HG03520 (cell line): ENCODE results near the gene SETD1B.
"Not testable (repeated sequence)": the region's sequence is repeated elsewhere in the genome, so short reads cannot be mapped to it uniquely, and the experiment has no call there.

Source experiments
- ATAC-seq: cut with Tn5 transposase; IDR thresholded peaks from one replicate; pipeline ENCODE4 v1.9.1; 2021; ENCODE audit warnings: mild to moderate bottlenecking, moderate library complexity; ENCODE audit not compliant: unreplicated experiment

Gene SETD1B

GRCh38 chr12:121845701-121846100 lies 41.9 kb downstream of the SETD1B start:
- ATAC-seq: no peak

GRCh38 chr12:121849211-121849610 lies 45.4 kb downstream of the SETD1B start:
- ATAC-seq: no peak

DNA sequence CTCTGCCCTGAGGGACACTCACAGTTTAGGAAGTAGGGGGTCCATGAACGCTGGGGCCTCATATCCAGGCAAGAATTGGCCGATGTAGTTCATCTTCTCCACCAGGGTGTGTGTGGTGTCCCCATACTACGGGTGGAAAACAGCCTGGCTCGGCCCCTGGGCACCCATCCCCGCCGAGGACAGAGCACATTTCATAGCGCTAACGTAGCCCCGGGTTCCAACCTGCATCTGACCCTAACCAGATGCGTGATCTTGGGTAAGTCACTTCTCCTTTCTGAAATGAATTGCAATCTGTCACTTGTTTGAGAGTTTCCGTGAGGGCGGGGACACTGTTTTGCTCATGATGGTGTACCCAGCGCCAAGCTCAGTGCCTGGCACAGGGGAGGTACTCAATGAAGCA lies 45.9 kb downstream of the SETD1B start:
- ATAC-seq: no peak

GRCh38 chr12:121852392-121852791 lies 48.6 kb downstream of the SETD1B start:
- ATAC-seq: not testable (repeated sequence)

GRCh38 chr12:121857322-121858246 lies 53.8 kb downstream of the SETD1B start:
- ATAC-seq: no peak

DNA sequence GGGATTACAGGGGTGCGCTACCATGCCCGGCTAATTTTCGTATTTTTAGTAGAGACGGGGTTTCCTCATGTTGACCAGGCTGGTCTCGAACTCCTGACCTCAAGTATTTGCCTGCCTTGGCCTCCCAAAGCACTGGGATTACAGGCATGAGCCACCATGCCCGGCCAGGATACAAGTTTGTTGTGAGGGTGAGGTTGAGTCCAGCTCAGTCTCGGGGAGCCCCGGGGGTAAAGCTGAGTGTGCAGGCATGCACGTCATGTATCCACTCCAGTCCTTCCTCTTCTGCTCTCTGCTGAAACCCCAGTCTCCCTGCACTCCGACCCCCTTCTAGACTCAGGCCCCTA lies 54.5 kb downstream of the SETD1B start:
- no peak for ATAC-seq

GRCh38 chr12:121858662-121859572 lies 55.1 kb downstream of the SETD1B start, which contains the start of gene HPD:
HPD (minus strand) TSS chr12:121858859; CDS start chr12:121858823, 36 bp downstream.
- ATAC-seq: no peak

DNA sequence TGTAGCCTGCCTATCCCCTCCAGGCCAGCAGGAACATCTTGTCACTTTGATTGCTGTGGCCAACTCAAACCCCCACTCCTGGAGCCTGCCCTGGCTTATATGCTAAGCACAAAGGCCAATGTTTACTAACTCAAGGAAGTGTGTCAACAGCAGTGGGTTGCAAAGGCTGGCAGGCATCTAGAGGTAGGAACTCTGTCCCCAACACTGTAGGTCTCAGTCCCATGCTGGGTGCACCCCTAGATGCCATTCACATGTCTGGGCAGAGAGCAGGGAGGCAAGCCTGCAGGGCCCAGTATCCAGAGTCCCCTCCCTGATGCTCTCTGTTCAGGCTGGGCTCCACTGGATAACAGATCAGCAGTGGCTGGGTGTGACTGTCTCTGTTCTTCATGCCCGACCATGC lies 56.4 kb downstream of the SETD1B start:
- ATAC-seq: no peak

DNA sequence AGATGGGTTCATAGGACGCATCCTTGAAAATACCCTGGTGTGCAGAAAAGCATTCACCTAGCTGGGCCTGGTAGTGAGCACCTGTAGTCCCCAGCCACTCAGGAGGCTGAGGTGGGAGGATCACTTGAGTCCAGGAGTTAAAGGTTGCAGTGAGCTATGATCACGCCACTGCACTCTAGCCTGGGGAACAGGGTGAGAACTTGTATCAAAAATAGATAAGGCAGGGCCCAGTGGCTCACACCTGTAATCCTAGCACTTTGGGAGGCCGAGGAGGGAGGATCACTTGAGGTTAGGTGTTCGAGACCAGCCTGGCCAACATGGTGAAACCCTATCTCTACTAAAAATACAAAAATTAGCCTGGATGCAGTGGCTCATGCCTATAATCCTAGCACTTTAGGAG lies 56.9 kb downstream of the SETD1B start:
- not testable (repeated sequence) for ATAC-seq

DNA sequence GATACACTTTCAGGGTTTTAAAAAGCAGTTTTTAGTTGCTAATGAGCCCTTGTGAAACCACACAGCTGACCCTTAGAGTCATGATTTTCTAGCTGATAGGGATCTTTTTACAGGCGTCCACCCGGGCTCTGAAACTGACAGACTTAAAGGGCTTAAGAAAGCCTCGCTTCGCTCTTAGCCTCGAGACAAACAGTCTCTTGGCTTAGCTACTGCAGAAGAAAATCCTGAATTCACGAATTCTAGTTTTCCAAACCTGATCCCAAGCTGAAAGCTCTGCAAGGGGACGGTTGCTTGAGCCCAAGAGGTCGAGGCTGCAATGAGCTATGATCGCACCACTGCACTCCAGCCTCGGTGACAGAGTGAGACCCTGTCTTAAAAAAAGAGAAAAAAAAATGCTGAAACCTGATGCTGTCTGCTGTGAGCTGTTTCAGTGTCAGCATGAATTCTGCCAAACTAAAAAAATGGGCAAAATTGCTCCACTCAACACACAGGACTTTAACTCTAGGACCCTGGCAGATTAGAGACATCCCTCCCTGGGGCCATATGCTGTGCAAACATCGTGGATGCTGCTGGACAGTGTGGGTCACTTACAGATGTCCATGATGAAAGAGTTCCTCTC lies 57.9 kb downstream of the SETD1B start:
- ATAC-seq: no peak

GRCh38 chr12:121866331-121866730 lies 62.5 kb downstream of the SETD1B start:
- ATAC-seq: no peak

GRCh38 chr12:121869229-121869628 lies 65.4 kb downstream of the SETD1B start:
- ATAC-seq: not testable (repeated sequence)

DNA sequence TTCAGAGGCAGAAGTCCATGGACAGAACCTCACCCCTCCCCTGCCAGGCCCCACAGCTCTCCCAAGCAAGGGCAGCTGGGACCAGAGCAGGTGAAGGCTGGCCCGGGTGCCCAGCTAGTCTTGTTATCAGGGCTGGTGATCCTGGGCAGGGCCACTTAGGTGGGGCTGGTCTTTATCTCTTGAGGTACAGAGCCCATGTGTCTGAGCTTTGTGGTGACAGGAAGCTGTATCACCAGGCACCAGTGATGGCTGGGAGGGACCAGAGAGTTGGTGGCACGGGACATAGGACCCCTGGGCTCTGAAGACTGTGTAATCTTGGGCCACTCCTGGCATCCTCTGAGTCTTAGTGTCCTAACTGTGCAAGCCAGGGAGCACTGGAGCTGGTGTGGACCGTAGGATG lies 67.7 kb downstream of the SETD1B start:
- no peak for ATAC-seq

DNA sequence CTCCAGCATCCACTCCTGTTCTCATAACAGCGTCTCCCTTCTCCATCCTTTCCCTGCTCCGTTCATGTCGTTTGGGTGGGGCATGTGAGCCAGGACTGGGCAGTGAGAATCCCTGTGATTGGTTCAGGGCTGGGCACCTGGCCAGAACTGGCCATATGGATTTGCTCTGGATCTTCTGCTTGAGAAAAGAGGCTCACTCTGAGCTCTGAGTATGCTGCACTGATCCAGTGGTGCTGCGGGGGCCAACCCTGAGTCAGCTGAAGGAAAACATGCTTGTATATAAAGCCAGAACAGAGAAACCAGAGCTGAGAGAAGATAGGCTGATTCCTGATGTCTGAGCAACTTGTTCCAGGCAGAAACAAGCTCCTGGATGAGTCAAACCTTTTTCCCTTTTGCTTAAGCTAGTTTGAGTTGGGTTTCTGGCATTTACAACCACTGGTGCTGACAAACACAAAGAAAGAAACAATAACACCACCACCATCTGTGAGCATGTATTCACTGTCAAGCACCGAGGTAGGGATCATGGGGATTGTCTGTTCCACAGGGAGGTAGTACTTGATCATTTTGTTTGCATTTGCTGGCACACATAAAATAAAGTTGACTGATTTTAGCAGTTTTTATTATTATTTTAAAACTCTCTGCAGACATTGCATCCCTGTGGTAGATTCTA lies 68.9 kb downstream of the SETD1B start:
- ATAC-seq: no peak

GRCh38 chr12:121873216-121873569 lies 69.4 kb downstream of the SETD1B start:
- no peak for ATAC-seq

DNA sequence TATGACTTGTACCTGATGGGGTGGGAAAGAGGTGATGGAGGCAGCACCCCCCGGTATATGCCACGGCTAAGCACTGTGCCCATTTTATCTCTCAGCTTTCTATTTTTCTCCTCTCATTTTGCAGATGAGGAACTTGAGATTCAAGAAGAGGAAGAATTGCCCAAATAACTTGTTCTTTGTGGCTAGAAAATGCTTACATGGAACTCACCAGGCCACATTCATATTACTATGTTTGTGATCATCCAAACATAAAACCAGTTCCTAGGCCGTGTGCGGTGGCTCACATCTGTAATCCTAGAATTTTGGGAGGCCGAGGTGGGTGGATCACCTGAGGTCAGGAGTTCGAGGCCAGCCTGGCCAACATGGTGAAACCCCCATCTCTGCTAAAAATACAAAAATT lies 70.3 kb downstream of the SETD1B start:
- no peak for ATAC-seq

DNA sequence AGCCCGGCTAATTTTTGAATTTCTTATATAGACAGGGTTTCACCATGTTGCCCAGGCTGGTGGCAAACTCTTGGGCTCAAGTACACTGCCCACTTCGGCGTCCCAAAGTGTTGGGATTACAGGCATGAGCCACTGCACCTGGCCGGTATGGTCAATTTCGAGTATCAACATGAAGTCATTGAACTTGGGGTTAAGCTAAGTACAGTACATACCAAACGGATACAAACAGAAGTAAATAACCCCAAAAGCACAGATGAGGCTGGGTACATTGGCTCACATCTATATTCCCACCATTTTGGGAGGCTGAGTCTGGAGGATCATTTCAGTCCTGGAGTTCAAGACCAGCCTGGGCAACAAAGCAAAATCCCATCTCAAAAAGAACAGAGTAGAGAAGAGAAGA lies 71.8 kb downstream of the SETD1B start:
- no peak for ATAC-seq

DNA sequence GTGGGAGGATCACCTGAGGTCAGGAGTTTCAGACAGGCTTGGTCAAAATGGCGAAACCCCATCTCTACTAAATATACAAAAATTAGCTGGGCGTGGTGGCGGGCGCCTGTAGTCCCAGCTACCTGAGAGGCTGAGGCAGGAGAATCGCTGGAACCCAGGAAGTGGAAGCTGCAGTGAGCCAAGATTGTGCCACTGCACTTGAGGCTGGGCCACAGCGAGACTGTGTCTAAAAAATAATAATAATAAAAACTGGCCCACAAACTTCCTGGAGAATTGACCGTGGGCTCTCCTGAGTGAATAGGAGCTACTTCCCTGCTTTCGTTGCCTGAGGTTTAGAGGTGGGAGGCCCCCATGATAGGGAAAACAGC lies 72.3 kb downstream of the SETD1B start:
- not testable (repeated sequence) for ATAC-seq
